ENCODE measurements around the gene SIRPB2.

Gene SIRPB2

DNA sequence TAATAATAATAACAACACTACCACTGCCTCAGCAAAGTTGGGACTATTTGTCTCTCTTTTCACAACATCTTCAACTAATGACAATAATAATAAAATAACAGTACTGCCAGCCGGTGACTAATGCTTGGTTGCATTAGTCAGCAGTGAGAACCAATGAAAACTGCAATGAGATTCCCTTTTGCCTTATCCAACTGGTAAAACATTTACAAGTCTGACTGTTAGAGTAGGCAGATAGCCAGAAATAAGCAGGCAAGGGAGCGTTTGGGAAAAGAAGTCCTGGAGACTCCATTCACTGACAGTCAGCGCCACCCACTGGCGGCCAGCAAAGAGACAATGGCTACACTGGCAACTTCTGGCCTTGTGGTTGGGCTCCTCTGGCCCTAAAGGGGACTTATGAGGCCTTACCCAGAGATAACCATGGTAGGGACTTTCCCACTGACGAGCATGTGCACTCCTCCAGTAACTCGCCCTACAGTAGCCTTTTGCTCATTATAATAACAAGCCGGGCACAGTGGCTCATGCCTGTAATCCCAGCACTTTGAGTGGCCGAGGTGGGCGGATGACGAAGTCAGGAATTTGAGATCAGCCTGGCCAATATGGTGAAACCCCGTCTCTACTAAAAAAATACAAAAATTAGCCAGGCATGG lies 21.2 kb downstream of the SIRPB2 start:
- peak; percentile 37 for DNase-seq

DNA sequence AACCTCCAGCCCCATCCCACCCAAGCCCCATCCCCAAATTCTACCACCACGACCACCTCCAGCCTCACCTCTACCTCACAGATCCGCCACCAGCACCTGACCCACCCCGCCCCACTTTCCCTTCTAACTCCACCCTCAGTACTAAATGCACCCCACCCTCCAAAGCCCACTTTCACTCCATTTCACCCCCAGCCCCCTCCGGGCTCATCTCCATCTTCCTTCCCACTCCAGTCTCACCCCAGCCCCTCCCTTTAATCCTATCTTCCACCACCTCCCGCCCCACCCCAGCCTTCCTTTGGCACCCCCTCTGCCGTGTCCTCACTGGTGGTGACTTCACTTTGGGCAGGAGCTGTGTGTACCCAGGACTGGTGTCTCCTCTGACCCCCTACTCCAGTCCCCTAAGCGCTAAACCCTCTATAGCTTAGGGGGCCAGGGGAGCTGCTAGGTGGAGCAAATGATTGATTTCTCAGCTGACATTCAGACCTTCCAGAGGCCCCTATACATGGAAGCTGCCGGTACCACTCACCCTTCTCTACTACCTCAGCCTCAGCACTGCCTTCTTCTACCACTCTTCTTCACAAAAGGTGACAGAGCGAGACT lies 21.8 kb downstream of the SIRPB2 start:
- DNase-seq, result no peak

DNA sequence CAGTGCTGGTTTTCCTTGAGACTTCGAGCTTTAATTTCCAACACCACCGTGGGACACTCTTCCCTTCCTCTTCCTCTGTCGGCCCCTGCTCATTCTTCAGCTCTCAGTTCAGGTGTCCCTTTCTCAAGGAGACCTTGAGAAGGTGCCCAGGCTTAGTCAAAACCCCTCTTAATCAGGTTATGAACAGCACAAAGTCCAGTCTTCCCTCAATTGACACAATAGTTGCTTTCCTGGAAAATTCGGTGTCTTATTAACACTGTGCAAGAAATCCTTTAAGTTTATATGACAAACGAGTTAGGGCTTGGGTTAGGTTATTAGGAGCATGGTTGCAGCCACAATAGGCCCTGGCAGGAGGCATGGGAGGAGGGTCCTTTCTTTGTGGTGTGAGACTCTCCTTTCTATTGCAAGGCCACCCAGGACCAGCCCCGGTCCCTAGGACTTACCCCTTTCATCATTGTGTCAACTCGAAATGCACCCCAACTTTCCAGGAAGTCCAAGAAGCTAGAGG lies 23.0 kb downstream of the SIRPB2 start:
- DNase-seq, result no peak

DNA sequence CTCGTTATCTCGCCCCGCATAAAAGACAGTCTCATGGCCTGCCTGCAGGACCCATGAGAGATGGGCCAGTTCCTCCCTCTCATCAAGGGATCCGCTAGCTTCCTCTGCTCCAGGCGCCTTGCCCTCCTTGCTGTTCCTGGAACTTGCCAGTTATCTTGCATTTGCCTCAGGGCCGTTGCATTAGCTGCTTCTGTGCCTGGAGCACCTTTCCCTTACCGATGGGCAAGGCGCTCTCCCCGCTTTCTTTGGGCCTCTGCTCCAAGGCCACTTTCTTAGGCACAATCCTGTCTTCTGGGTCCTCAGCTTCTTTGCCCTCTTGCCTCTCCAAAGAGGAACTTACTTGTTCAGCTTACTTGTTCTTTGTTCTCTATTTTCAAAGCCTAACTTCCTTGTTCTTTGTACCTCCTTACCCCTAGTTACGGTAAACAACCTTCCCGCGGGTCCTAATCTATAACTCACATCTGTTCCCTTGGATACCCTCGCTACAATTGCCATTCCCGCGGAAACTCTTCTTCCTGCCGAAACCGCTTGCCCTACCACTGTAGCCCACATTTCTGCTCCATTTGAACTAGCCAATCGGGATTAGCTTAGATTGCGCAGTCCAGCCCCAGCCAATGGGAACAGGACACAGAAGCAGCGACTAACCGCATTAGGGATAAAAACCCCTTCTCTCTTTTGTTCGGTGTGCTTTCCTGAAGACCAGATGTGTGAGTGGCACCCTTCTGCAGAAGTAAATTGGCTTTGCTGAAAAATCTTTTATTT lies 23.7 kb downstream of the SIRPB2 start:
- DNase-seq, result no peak

GRCh38 chr20:1467082-1467354 lies 24.2 kb downstream of the SIRPB2 start:
- DNase-seq, result no peak

DNA sequence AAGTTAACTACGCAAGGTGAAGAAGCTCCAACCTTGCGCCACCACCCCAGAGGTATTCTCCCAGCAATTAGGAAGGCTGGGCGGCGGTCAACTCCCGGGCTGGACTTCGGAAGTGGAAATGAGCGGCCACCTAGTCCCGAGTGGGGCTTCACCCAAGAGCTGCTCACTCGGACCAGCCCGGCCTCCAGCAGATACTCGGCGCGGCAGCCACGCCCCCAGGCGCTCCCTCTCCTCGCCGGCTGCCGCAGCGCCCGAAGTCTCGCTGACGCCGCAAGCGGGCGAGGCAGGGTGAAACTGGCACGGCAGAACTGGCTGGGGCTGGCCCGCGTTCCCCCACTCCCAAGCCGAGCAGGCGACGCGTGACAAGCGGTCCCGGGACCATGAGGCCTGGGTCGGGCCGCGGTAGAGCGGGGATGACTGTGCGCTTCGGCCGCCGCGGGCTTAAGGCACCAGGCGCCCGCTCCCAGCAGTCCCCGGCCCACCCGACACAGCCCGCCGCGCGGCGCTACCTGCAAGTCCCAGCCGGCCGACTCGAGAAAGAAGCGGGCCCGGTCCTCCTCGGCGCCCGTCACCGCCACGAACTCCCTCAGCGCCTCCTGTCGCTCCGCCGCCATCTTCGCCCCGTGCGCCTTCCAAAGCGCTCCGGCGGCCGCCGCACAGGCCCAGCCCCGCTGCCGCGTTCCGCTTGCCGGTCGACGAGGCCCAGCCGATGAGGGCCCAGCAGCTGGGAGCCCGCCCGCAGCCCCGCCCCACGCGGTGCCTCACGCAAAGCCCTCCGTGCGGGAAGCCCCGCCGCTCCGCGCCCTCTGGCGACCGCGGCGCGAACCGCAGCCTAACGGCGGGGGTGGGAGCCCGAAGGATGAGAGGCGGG lies 24.8 kb downstream of the SIRPB2 start, which contains the start of gene NSFL1C:
NSFL1C (minus strand) TSS at position 639 of the 871 bp plus-strand sequence; CDS start at position 614, 25 bp downstream.
- DNase-seq, result peak; percentile 92

- DNase-seq, result no peak
Observed at GRCh38 chr20:1465470-1466210, 25.6 kb downstream of the SIRPB2 start.

- DNase-seq, result no peak
Observed at GRCh38 chr20:1463971-1464570, 27.1 kb downstream of the SIRPB2 start.

DNA sequence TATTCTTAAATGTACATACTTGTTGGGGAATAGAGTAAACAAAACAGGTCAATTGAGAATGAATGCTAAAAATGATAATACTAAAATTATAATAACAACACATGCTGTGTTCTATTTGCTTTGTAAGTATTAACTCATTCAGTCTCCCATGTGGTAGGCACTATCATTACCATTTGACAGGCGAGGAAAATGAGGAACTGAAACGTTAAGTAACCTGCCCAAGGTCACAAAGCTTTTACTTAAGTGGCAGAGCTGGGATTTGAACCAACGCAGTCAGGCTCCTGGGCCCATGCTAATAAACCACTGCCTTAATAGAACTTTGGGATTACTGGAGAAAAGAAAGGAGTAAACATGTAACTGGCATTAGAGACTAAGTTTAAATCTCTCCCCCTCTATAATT lies 28.4 kb downstream of the SIRPB2 start:
- no peak for DNase-seq

DNA sequence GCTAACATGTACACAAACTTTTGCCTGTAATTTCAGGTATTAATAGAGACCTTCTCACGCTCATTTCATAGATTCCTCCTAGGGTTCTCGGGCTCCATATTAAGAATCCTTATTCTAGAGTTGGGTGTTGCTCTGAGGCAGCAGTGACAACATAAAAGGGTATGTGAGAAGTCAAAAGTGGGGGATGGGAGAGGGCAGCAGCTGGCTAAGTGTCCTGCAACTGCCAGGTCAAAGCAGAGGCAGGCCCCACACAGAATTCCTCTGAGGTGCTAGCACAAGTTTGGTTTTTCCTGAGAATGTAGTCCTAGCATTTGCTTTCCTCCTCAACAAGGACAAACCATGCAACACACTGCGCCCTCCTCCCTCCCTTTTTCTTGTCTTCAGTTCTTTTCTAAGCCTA lies 29.2 kb downstream of the SIRPB2 start:
- DNase-seq, result no peak

GRCh38 chr20:1460275-1460674 lies 30.9 kb downstream of the SIRPB2 start:
- DNase-seq, result no peak

DNA sequence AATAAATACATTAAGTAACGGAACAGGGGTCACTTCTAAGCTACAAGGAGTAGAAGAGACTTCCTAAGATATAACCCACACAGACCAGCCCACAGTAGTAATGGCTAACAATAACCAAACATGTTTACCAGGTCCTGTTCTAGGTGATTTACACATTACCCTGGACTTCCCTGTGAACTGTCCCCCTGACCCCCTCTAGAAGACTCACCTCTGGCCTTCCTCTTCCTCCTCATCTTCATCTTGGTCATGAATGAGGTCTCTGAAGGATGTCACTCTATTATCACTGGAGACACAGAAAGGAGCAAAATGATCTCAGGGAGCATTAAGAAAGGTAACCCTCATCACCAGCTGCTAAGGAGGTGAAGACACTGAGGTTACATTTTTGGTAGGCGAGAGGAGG lies 33.2 kb downstream of the SIRPB2 start:
- no peak for DNase-seq

GRCh38 chr20:1456300-1456699 lies 34.9 kb downstream of the SIRPB2 start:
- no peak for DNase-seq

DNA sequence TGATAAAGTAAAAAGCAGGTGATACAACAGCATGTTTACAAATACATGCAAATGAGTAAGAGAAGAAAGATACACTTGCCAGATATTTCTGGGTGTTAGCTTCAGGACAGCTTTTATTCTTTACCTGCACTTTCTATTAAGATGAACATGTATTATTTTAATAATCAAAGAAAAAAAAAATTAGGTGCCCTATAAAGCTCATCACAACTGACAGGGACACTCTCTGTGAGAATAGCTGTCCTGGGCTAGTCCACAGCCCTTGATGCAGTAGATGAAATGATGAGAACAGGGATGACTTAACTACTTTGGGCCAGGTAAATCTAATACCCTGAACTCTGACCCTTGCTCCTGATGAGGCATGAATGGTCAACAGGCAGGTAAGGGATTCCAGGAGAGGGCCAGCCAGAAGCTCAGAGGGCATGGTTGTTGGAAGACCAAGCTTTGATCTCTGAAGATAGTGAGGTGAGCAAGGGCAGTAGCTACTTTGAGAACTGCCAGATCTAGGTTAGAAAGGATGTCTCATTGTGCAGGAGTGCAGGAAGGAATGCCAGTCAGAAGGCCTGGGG lies 40.2 kb downstream of the SIRPB2 start:
- DNase-seq, result no peak

DNA sequence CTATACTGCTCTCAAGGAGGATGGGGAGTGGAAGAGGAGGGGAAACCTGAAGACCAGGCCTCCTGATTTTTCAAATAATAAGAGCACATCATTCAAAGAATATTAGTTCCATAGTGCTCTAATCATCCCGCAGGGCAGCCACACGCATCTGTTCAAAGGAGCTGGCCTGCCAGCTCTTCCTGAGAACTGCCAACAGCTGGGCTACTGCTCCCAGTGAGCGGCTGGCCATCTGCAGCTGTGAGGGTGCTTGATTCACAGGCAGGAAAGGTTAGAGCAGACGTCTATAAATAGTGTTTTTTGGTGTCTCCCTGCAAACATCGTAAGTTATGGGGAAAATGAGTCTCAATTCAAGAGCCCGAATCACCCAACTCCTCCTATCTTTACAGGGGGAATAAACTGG lies 41.9 kb downstream of the SIRPB2 start:
- DNase-seq, result no peak

GRCh38 chr20:1448081-1448620 lies 43.1 kb downstream of the SIRPB2 start:
- no peak for DNase-seq

- DNase-seq, result no peak
Observed at GRCh38 chr20:1446536-1446935, 44.7 kb downstream of the SIRPB2 start.

- no peak for DNase-seq
Observed at GRCh38 chr20:1443085-1443484, 48.1 kb downstream of the SIRPB2 start.

GRCh38 chr20:1442304-1442703 lies 48.9 kb downstream of the SIRPB2 start:
- no peak for DNase-seq

- DNase-seq, result no peak
Observed at GRCh38 chr20:1441133-1441532, 50.1 kb downstream of the SIRPB2 start.

- no peak for DNase-seq
Observed at GRCh38 chr20:1440024-1440423, 51.2 kb downstream of the SIRPB2 start.
